ENCODE results near the gene UXS1. TPM values are rescaled to one million over a fixed set of nuclear protein-coding genes. Genes with fewer than 3 reads are reported as not detected.

The UXS1 gene
- polyA plus RNA-seq, 3 donors: 72.0 to 80.5 (median 72.5) TPM

GRCh38 chr2:106114166-106114565, 79.9 kb downstream of the UXS1 start:
- no peak for DNase-seq

GRCh38 chr2:106113361-106113966, 80.6 kb downstream of the UXS1 start:
- DNase-seq: peak; percentile 46

- DNase-seq: no peak
These were observed 82.1 kb downstream of the UXS1 start for GRCh38 chr2:106111882-106112571.

GRCh38 chr2:106109675-106110424, 84.3 kb downstream of the UXS1 start:
- DNase-seq: no peak

GRCh38 chr2:106108791-106109190, 85.3 kb downstream of the UXS1 start:
- DNase-seq: no peak

- no peak for DNase-seq
These were observed 85.8 kb downstream of the UXS1 start for GRCh38 chr2:106108351-106108750.

GRCh38 chr2:106107509-106108131, 86.5 kb downstream of the UXS1 start:
- no peak for DNase-seq

GRCh38 chr2:106106622-106107508, 87.2 kb downstream of the UXS1 start:
- DNase-seq: no peak

- DNase-seq: no peak
These were observed 88.8 kb downstream of the UXS1 start for GRCh38 chr2:106105151-106105922.

GRCh38 chr2:106104332-106105062, 89.6 kb downstream of the UXS1 start:
- peak; percentile 44 for DNase-seq

GRCh38 chr2:106099691-106100090, 94.4 kb downstream of the UXS1 start:
- DNase-seq: no peak

- no peak for DNase-seq
These were observed 95.4 kb downstream of the UXS1 start for GRCh38 chr2:106098664-106099063.

- no peak for DNase-seq
These were observed 96.0 kb downstream of the UXS1 start for GRCh38 chr2:106098081-106098480.

- no peak for DNase-seq
These were observed 96.8 kb downstream of the UXS1 start for GRCh38 chr2:106097038-106098000.

- no peak for DNase-seq
These were observed 97.6 kb downstream of the UXS1 start for GRCh38 chr2:106096299-106097037.

GRCh38 chr2:106095478-106096298, 98.4 kb downstream of the UXS1 start:
- no peak for DNase-seq

All from renal pelvis (tissue), 4 donors.